Muscle layer of duodenum (tissue), 2 donors: ENCODE measurements around the gene HPS4.

ENCODE experiments used
- H3K27ac ChIP-seq: one replicate; pipeline ENCODE4 v1.7.0; 2013; ENCODE audit warnings: mild to moderate bottlenecking, low read length
- H3K27me3 ChIP-seq: one replicate; pipeline ENCODE4 v1.7.0; 2013; ENCODE audit warnings: low read depth, mild to moderate bottlenecking, control low read depth, low read length
- H3K36me3 ChIP-seq, 2 donors: one replicate each; pipeline ENCODE4 v1.7.0; 2013; ENCODE audit warnings: low read length in 2 of 2, control low read depth in 1 of 2, mild to moderate bottlenecking in 1 of 2; ENCODE audit not compliant: insufficient read depth in 2 of 2, control insufficient read depth in 1 of 2
- H3K4me1 ChIP-seq, 2 donors: one replicate each; pipeline ENCODE4 v1.7.0; 2013; ENCODE audit warnings: low read length in 2 of 2, mild to moderate bottlenecking in 2 of 2, control low read depth in 1 of 2, moderate library complexity in 1 of 2; ENCODE audit not compliant: insufficient read depth in 2 of 2, control insufficient read depth in 1 of 2
- H3K4me3 ChIP-seq, 2 donors: one replicate each; pipeline ENCODE4 v1.7.0; 2013; ENCODE audit warnings: low read length in 2 of 2, low read depth in 1 of 2, mild to moderate bottlenecking in 1 of 2
- H3K9me3 ChIP-seq, 2 donors: one replicate each; pipeline ENCODE4 v1.7.0; 2013; ENCODE audit warnings: low read length in 2 of 2, control low read depth in 1 of 2, mild to moderate bottlenecking in 1 of 2; ENCODE audit not compliant: control insufficient read depth in 1 of 2
- donor health status: healthy.

HPS4 gene

DNA sequence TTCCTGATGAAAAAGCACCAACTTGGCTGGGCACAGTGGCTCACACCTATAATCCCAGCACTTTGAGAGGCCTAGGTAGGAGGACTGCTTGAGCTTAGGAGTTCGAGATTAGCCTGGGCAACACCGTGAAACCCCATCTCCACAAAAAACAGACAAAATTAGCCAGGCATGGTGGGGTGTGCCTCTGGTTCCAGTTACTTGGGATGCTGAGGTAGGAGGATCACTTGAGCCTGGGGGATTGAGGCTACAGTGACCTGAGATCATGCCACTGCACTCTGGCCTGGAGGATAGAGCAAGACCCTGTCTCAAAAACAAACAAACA is 3.0 kb downstream of the HPS4 start:
- Histone ChIP-seq H3K4me3 (no peak overlapping the region), H3K27me3 (no peaks in the 10 kb centered on the region), H3K9me3 (no peaks in the 10 kb centered on the region), H3K27ac (no peak overlapping the region), H3K36me3 (peaks cover 11 to 14% of the 10 kb centered on the region in 2 donors), H3K4me1 (peaks cover 15 to 58% of the 10 kb centered on the region in 2 donors)

- H3K4me3 ChIP-seq, result peak overlapping the region; percentile 16 to 25
- H3K27ac ChIP-seq, result peak overlapping the region; percentile 1
- no peaks in the 10 kb centered on the region for H3K9me3 ChIP-seq
- no peaks in the 10 kb centered on the region for H3K27me3 ChIP-seq
- peaks cover 13 to 14% of the 10 kb centered on the region in 2 donors for H3K36me3 ChIP-seq
- peaks cover 15 to 53% of the 10 kb centered on the region in 2 donors for H3K4me1 ChIP-seq
Observed at GRCh38 chr22:26479792-26480610, 3.6 kb downstream of the HPS4 start.

- Histone ChIP-seq H3K36me3 (peaks cover 14 to 18% of the 10 kb centered on the region in 2 donors), H3K4me3 (peak overlapping the region; percentile 16 to 25), H3K9me3 (no peaks in the 10 kb centered on the region), H3K27me3 (no peaks in the 10 kb centered on the region), H3K4me1 (peaks cover 9 to 45% of the 10 kb centered on the region in 2 donors), H3K27ac (peak overlapping the region; percentile 1)
Observed at GRCh38 chr22:26479043-26479791, 4.4 kb downstream of the HPS4 start.

GRCh38 chr22:26477341-26477731 is 6.2 kb downstream of the HPS4 start:
- Histone ChIP-seq H3K4me3 (no peak overlapping the region), H3K27me3 (no peaks in the 10 kb centered on the region), H3K27ac (no peak overlapping the region), H3K9me3 (no peaks in the 10 kb centered on the region), H3K36me3 (peaks cover 25 to 37% of the 10 kb centered on the region in 2 donors), H3K4me1 (peaks cover 6 to 35% of the 10 kb centered on the region in 2 donors)

DNA sequence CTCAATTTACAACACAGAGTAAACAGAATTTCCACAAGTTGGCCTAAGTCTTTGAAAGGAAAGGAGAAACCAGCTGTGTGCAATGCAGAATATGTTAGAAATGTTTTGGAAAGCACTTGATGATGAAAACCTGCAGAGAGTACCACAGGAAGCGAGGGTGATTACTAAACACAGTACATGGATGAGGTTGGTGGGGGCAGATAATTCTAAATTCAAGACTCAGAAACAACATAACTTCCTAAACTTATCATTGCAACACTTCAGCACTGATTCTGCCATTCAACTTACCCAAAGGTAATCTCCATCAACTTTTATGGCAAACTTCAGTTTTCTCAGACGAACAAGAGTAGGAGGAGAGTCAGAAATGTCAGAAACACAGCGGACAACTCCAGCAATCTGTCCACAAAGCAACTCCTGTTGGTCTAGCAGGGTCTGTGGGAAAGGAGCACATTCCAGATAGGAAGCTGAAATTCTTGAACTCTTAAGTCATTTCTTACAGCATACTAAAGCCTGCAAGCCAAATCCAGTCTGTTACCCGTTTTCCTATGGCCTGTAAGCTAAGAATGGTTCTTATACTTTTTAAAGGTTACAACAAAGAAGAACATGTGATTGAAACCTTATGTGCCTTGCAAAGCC is 6.8 kb downstream of the HPS4 start:
- Histone ChIP-seq H3K36me3 (peaks cover 30 to 42% of the 10 kb centered on the region in 2 donors), H3K27me3 (no peaks in the 10 kb centered on the region), H3K9me3 (no peaks in the 10 kb centered on the region), H3K4me3 (no peak overlapping the region), H3K4me1 (peaks cover 6 to 29% of the 10 kb centered on the region in 2 donors), H3K27ac (no peak overlapping the region)

- no peaks in the 10 kb centered on the region for H3K9me3 ChIP-seq
- H3K27ac ChIP-seq, result no peak overlapping the region
- H3K36me3 ChIP-seq, result peaks cover 45 to 64% of the 10 kb centered on the region in 2 donors
- H3K27me3 ChIP-seq, result no peaks in the 10 kb centered on the region
- no peak overlapping the region for H3K4me3 ChIP-seq
- H3K4me1 ChIP-seq, result peaks cover 6 to 8% of the 10 kb centered on the region in 2 donors
Observed at GRCh38 chr22:26474682-26475081, 8.9 kb downstream of the HPS4 start.

DNA sequence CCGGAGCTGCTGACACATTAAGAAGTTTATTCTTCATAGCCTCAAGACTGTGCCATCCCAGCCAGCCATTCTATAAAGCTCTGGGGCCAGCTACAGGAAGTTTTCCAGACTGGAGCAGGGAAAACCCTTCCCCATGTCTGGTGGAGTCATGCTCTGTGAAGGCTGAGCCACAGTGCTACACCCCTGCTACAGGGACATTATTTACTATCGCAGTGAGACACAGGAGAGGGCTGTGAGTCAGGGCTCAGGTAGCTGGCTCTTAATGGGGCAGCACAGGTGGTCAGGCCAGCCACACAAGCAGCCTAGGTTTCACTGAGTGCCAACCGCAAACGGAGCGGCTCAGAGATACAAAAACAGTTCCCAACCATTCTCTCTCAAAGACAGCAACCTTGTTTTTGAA is 12.1 kb downstream of the HPS4 start:
- Histone ChIP-seq H3K4me1 (no peaks in the 10 kb centered on the region), H3K4me3 (no peak overlapping the region), H3K36me3 (peaks cover 55 to 84% of the 10 kb centered on the region in 2 donors), H3K9me3 (no peaks in the 10 kb centered on the region), H3K27ac (no peak overlapping the region), H3K27me3 (no peaks in the 10 kb centered on the region)

- Histone ChIP-seq H3K27me3 (no peaks in the 10 kb centered on the region), H3K36me3 (peaks cover 56 to 86% of the 10 kb centered on the region in 2 donors), H3K27ac (no peak overlapping the region)
Observed at GRCh38 chr22:26470807-26471206, 12.8 kb downstream of the HPS4 start.

GRCh38 chr22:26466196-26466595 is 17.4 kb downstream of the HPS4 start:
- Histone ChIP-seq H3K27me3 (no peaks in the 10 kb centered on the region), H3K4me3 (no peak overlapping the region), H3K9me3 (no peaks in the 10 kb centered on the region), H3K4me1 (no peaks in the 10 kb centered on the region), H3K36me3 (peaks cover 62 to 87% of the 10 kb centered on the region in 2 donors), H3K27ac (no peak overlapping the region)

More at GRCh38 chr22:26470807-26471206, 12.8 kb downstream of the HPS4 start:
- Histone ChIP-seq H3K4me1 (no peaks in the 10 kb centered on the region), H3K9me3 (no peaks in the 10 kb centered on the region), H3K4me3 (no peak overlapping the region)

GRCh38 chr22:26464312-26464711 is 19.3 kb downstream of the HPS4 start:
- Histone ChIP-seq H3K27ac (no peak overlapping the region), H3K36me3 (peaks cover 57 to 83% of the 10 kb centered on the region in 2 donors), H3K9me3 (no peaks in the 10 kb centered on the region), H3K4me3 (no peak overlapping the region), H3K27me3 (no peaks in the 10 kb centered on the region), H3K4me1 (no peaks in the 10 kb centered on the region)

DNA sequence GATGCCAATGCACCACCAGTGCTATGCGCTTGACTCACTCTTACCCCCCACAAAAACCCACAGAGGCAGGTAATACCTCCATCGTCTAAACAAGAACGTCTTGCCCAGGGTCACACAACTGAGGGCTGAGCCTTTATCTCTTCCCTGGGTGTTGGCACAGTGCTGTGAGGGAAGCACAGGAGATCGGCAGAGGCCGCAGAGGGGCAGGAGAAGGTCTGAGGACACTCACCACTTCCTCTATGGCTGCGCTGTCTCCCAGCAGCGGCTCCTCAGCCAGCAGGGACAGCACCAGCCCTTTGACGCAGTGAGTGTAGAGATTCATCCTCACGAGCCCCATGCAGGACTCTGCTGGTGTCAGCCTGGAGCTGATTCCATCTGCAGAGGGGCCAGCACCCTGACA is 19.9 kb downstream of the HPS4 start:
- peaks cover 54 to 82% of the 10 kb centered on the region in 2 donors for H3K36me3 ChIP-seq
- no peaks in the 10 kb centered on the region for H3K27me3 ChIP-seq
- H3K4me1 ChIP-seq, result no peaks in the 10 kb centered on the region
- no peak overlapping the region for H3K27ac ChIP-seq
- no peak overlapping the region for H3K4me3 ChIP-seq
- no peaks in the 10 kb centered on the region for H3K9me3 ChIP-seq
